ENCODE measurements around the gene PRKCA.

PRKCA gene

DNA sequence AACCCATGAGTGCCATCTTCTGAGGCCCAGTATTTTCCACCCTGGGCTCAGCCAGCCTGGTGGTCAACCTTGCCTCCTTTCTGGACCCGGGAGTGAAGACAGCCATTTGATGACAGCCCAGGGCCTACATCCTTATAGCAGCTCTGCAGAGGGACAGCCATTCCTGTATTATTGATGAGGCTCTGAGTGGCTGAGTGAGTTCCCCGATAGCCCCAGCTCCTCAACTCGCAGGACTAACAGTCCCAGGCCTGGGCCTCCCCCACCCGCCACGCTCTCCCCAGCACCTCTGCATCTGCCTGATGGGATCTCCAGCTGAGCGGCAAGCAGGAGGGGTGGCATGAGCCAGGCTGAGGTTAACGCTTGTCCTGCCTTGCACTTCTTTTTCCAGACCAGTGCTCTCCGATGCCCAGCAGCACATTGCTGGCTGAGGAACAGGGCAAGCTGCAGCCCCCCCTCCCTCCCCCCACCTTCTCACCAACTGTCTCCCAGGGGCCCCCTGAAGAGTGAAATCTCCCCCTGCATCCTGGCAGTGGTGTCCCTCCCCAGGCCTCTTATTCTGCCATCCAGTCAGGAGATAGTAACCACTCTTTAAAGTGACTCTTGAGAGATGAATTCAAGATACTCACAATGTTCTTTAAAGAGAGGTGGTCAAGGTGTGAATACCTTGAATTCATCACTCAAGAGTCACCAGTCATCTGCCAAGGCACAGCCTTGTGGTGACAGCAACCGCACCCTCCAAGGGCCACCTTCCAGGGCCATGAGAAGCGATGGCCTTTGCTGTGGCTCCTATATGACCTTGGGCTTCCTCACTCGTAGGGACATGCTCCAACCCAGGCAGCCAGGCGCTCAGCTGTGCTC is 556.0 kb downstream of the PRKCA start:
- no peak for DNase-seq

- DNase-seq: no peak
Measured at GRCh38 chr17:66859353-66859752, 556.9 kb downstream of the PRKCA start.

- no peak for DNase-seq
Measured at GRCh38 chr17:66860204-66860603, 557.8 kb downstream of the PRKCA start.

Measured in NCI-H69 (cell line).